RWPE2 (cell line): ENCODE measurements around the gene CLIC5.

ENCODE experiments used
- ATAC-seq: fragments of 200-7000 bp; cut with Tn5 transposase; 3 replicates; pipeline ENCODE4 v1.9.1; 2021; ENCODE audit warnings: low read depth
- DNase-seq: peaks from one replicate; pipeline ENCODE4 v3.0.0-alpha.2; 2020; ENCODE audit warnings: low spot score
- H3K27ac ChIP-seq: fragments of 450-650 bp; 2 replicates; pipeline ENCODE4 v1.5.1; 2017; ENCODE audit warnings: mild to moderate bottlenecking; ENCODE audit not compliant: poor library complexity, severe bottlenecking
- H3K27me3 ChIP-seq: fragments of 250-450 bp; sonication (Bioruptor Pico); 2 replicates; pipeline ENCODE4 v1.5.1; 2021; ENCODE audit warnings: mild to moderate bottlenecking, moderate library complexity; ENCODE audit not compliant: insufficient read depth, poor library complexity, severe bottlenecking
- H3K36me3 ChIP-seq: fragments of 250-450 bp; sonication (Bioruptor Pico); 2 replicates; pipeline ENCODE4 v1.5.1; 2020; ENCODE audit warnings: low read depth, mild to moderate bottlenecking, moderate library complexity
- H3K4me1 ChIP-seq: fragments of 250-450 bp; sonication (Bioruptor Pico); 2 replicates; pipeline ENCODE4 v1.5.1; 2021; ENCODE audit warnings: mild to moderate bottlenecking, moderate library complexity; ENCODE audit not compliant: insufficient read depth, poor library complexity, severe bottlenecking
- H3K4me3 ChIP-seq: fragments of 250-450 bp; sonication (Bioruptor Pico); 2 replicates; pipeline ENCODE4 v1.5.1; 2021; ENCODE audit warnings: mild to moderate bottlenecking, moderate library complexity; ENCODE audit not compliant: severe bottlenecking
- H3K9me3 ChIP-seq: fragments of 250-450 bp; sonication (Bioruptor Pico); 2 replicates; pipeline ENCODE4 v1.5.1; 2021; ENCODE audit warnings: mild to moderate bottlenecking, moderate library complexity; ENCODE audit not compliant: severe bottlenecking
- TF ChIP-seq, protein P1 (sequence below): fragments of 450-650 bp; IDR thresholded peaks from one replicate; pipeline ENCODE4 v1.5.1; 2017; ENCODE audit warnings: mild to moderate bottlenecking, moderate library complexity; ENCODE audit not compliant: poor library complexity, severe bottlenecking

CLIC5 gene

DNA sequence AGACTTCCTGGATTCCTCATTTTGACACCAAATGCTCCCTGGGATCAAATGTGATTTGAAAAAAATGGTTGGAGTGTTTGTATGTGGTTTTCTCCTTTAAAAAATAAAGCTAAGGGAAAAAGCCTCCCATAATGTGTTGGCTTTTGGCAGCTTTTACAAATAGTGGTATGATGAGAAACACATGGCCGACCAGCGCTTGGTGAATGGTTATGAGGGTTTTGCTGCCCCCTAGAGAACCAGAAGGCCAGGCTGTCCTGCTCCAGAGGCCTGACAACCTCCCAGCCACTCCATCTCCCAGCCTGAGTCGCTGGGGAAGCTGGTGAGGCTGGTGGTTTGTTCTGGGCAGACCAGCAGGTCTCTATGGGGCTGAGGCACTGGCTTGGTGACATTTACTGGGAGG, 69.3 kb downstream of the CLIC5 start:
- H3K9me3 ChIP-seq: no peaks in the 10 kb centered on the region
- H3K4me1 ChIP-seq: no peaks in the 10 kb centered on the region
- ATAC-seq (no peak), DNase-seq (no peak)
- H3K27ac ChIP-seq: no peak overlapping the region
- no peak overlapping the region for H3K4me3 ChIP-seq
- H3K36me3 ChIP-seq: no peaks in the 10 kb centered on the region
- no peaks in the 10 kb centered on the region for H3K27me3 ChIP-seq
- TF ChIP-seq, protein P1, sequence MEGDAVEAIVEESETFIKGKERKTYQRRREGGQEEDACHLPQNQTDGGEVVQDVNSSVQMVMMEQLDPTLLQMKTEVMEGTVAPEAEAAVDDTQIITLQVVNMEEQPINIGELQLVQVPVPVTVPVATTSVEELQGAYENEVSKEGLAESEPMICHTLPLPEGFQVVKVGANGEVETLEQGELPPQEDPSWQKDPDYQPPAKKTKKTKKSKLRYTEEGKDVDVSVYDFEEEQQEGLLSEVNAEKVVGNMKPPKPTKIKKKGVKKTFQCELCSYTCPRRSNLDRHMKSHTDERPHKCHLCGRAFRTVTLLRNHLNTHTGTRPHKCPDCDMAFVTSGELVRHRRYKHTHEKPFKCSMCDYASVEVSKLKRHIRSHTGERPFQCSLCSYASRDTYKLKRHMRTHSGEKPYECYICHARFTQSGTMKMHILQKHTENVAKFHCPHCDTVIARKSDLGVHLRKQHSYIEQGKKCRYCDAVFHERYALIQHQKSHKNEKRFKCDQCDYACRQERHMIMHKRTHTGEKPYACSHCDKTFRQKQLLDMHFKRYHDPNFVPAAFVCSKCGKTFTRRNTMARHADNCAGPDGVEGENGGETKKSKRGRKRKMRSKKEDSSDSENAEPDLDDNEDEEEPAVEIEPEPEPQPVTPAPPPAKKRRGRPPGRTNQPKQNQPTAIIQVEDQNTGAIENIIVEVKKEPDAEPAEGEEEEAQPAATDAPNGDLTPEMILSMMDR: no peak

- no peaks in the 10 kb centered on the region for H3K9me3 ChIP-seq
- ATAC-seq (no peak), DNase-seq (no peak)
- H3K27ac ChIP-seq: no peak overlapping the region
- H3K4me1 ChIP-seq: no peaks in the 10 kb centered on the region
- no peaks in the 10 kb centered on the region for H3K36me3 ChIP-seq
- no peak overlapping the region for H3K4me3 ChIP-seq
- no peaks in the 10 kb centered on the region for H3K27me3 ChIP-seq
- TF ChIP-seq, protein P1: no peak
These were observed 72.7 kb downstream of the CLIC5 start for GRCh38 chr6:45942953-45943352.

DNA sequence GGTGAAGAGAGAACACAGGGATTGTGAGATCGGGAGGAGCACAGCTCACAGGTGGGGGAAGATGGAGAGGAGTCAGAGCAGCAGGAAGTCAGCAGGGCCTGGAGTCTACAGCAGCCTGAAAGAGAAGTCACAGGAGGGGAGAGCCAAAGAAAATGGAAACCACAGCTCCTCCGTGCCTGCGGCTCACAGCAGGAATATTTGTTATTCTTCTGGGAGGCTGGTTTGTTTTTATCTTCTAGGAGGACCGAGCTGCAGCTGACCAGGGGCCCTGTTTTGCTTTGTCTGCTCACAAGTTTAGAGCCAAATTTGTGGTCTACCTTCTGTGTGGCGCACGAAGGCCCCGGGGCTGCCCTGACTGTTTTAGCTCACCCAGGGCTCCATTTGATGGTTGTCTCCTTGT, 81.8 kb downstream of the CLIC5 start:
- TF ChIP-seq, protein P1: no peak
- no peaks in the 10 kb centered on the region for H3K9me3 ChIP-seq
- H3K36me3 ChIP-seq: no peaks in the 10 kb centered on the region
- no peak for DNase-seq
- H3K4me3 ChIP-seq: no peak overlapping the region
- no peak overlapping the region for H3K27ac ChIP-seq
- no peaks in the 10 kb centered on the region for H3K4me1 ChIP-seq
- no peaks in the 10 kb centered on the region for H3K27me3 ChIP-seq
- ATAC-seq: no peak

DNA sequence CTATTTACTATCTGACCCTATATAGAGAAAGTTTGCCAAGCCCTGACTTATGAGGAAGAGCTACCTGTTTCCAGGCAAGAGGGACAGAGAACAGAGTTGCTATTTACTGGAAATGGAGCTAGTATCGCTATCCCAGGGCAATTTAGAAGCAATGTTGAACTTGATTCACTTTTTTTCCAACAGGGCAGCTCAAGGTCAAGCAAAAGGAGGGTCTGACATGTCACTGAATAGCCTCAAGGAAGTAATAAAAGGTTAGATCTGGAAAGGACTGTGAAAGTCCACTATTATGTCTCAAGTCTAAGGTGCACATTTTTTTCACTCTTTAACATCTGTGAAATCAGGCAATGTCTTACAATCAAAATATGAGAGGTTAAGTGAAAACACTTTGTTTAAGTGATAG, 84.4 kb downstream of the CLIC5 start:
- no peaks in the 10 kb centered on the region for H3K4me1 ChIP-seq
- no peak for DNase-seq
- no peak overlapping the region for H3K27ac ChIP-seq
- no peaks in the 10 kb centered on the region for H3K9me3 ChIP-seq
- no peaks in the 10 kb centered on the region for H3K36me3 ChIP-seq
- no peaks in the 10 kb centered on the region for H3K27me3 ChIP-seq
- ATAC-seq: no peak
- TF ChIP-seq, protein P1: no peak
- H3K4me3 ChIP-seq: no peak overlapping the region

DNA sequence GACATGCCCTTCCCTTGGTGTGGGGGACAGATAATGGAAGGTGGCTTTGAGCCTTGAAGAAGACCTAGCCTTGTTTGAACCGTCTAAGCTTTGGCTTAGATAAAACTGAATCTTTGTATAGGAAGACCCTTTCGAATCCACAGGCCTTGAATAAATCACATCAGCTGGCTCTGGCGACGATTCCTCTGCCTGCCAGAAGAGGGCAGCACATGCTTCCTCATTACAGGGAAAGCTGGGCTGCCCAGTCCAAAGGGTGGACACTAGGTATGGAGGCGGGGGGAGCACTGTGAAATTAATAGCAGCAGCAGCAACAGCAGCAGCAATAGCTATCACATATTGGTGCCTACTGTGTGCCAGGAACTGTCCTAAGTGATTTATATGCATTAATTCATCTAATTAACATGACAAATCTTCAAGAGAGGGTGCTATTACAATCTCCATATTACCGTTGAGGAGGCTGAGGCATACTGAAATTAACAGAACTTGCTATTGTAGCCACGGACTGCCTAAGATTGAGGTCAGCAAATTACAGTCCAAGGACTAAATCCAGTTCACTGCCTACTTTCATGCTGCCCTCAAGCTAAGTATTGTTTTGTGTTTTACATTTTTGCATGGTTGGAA, 85.1 kb downstream of the CLIC5 start:
- no peaks in the 10 kb centered on the region for H3K9me3 ChIP-seq
- no peak overlapping the region for H3K27ac ChIP-seq
- TF ChIP-seq, protein P1: peak; percentile 93
- no peaks in the 10 kb centered on the region for H3K4me1 ChIP-seq
- no peak for DNase-seq
- H3K4me3 ChIP-seq: no peak overlapping the region
- H3K27me3 ChIP-seq: no peaks in the 10 kb centered on the region
- H3K36me3 ChIP-seq: no peaks in the 10 kb centered on the region
- ATAC-seq: peak; percentile 65; the same call in 2 of the 3 replicates
